GM18517 (cell line): ENCODE measurements around the gene ATP6V0D1.

ENCODE experiments used
- ATAC-seq: cut with Tn5 transposase; IDR thresholded peaks from one replicate; pipeline ENCODE4 v1.9.1; 2021; ENCODE audit warnings: mild to moderate bottlenecking, moderate library complexity; ENCODE audit not compliant: unreplicated experiment

Gene ATP6V0D1

GRCh38 chr16:67463691-67464090 lies 17.3 kb downstream of the ATP6V0D1 start:
- ATAC-seq, result no peak

GRCh38 chr16:67463059-67463458 lies 17.9 kb downstream of the ATP6V0D1 start:
- no peak for ATAC-seq

- no peak for ATAC-seq
These were observed 18.7 kb downstream of the ATP6V0D1 start for GRCh38 chr16:67462279-67462655.

GRCh38 chr16:67461600-67462278 lies 19.2 kb downstream of the ATP6V0D1 start:
- ATAC-seq, result no peak

- ATAC-seq, result no peak
These were observed 20.0 kb downstream of the ATP6V0D1 start for GRCh38 chr16:67460961-67461360.

- no peak for ATAC-seq
These were observed 20.8 kb downstream of the ATP6V0D1 start for GRCh38 chr16:67460168-67460567.

GRCh38 chr16:67459861-67460150 lies 21.2 kb downstream of the ATP6V0D1 start:
- no peak for ATAC-seq

- no peak for ATAC-seq
These were observed 21.7 kb downstream of the ATP6V0D1 start for GRCh38 chr16:67459066-67459860.

- ATAC-seq, result no peak
These were observed 22.8 kb downstream of the ATP6V0D1 start for GRCh38 chr16:67458121-67458641.

- ATAC-seq, result no peak
These were observed 23.3 kb downstream of the ATP6V0D1 start for GRCh38 chr16:67457611-67458010.

- no peak for ATAC-seq
These were observed 24.4 kb downstream of the ATP6V0D1 start for GRCh38 chr16:67456391-67457081.

- no peak for ATAC-seq
These were observed 26.1 kb downstream of the ATP6V0D1 start for GRCh38 chr16:67454852-67455251.

GRCh38 chr16:67454104-67454503 lies 26.9 kb downstream of the ATP6V0D1 start:
- no peak for ATAC-seq

- ATAC-seq, result no peak
These were observed 29.1 kb downstream of the ATP6V0D1 start for GRCh38 chr16:67451704-67452435.

GRCh38 chr16:67451061-67451703 lies 29.8 kb downstream of the ATP6V0D1 start:
- ATAC-seq, result no peak

GRCh38 chr16:67449739-67450138 lies 31.2 kb downstream of the ATP6V0D1 start:
- ATAC-seq, result no peak

GRCh38 chr16:67449336-67449735 lies 31.6 kb downstream of the ATP6V0D1 start:
- no peak for ATAC-seq

GRCh38 chr16:67448580-67448979 lies 32.4 kb downstream of the ATP6V0D1 start:
- ATAC-seq, result no peak

- ATAC-seq, result no peak
These were observed 33.4 kb downstream of the ATP6V0D1 start for GRCh38 chr16:67447508-67448076.

GRCh38 chr16:67446968-67447507 lies 33.9 kb downstream of the ATP6V0D1 start:
- no peak for ATAC-seq
